ENCODE results near the gene ERICH6.

The ERICH6 gene

DNA sequence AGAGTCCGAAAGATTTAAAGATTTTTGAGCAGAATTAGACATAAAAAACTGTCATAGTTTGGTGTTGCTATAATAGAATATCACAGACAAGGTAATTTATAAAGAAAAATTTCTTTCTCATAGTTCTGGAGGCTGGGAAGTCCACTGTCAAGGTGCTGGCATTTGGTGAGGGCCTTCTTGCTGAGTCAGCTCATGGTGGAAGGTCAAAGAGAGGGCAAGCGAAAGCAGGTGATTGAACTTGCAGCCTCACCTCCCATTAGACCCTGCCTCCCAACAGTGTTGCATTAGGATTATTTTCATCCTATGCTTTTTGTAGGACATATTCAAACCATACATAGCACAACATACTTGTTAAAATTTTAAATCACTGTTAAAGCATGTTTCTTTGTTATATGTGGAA, 90.7 kb downstream of the ERICH6 start:
- no peak for DNase-seq (ENCODE audit: low read depth)

DNA sequence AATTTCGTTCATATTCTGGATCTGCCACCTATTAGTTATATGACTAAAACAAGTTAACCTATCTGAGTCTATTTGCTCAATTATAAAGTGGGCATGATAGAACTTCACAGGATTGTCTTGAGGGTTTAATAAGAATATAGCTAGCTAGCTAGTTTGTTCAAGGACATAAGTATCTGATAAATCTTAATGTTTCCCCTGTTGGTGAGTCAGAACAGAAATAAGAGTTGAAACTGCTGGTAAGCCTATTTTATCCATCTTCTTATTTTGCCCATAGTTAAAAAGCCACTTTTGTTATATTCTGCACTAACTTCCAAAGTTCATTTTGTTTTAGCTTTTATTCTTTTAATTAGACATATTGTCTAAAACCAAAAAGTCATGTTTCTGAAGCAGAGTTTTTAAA, 91.2 kb downstream of the ERICH6 start:
- DNase-seq (ENCODE audit: low read depth): no peak

DNA sequence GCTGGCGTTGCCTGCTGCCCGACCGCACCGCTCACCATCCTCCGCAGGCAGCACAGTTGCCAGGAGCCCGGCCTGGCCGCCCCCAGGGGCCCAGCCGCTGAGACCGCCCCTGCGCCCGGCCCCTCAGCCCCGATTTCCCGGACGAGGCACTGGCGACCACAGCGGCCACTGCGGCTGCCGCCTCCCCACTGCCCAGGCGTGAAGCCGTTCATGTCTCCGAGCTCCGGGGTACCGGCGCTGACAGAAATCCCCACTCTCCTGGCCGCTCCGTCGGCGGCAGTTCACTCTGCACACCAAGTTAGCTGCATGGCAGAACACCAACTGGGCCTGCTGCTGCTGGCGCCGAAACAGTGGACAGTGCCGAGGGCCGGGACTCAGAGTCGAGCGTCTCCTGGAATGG, 92.1 kb downstream of the ERICH6 start:
- DNase-seq (ENCODE audit: low read depth): no peak

DNA sequence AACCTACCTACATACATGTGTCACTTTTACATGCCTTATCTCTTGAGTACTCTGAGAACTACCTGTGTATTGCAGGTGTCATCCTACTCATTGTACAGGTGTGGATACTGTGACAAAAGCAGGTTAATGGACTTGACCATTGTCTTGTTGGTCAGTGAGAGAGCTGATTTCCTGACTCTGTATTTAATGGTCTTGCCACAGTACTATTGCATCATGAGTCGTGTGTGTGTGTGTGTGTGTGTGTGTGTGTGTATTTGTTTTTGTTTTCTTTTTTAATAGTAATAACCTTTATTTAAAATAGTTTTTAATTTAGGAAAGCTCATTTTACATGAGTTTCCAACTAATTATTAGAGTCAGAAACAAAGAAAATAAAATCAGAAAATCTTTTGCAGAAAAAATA, 92.9 kb downstream of the ERICH6 start:
- no peak for DNase-seq (ENCODE audit: low read depth)

DNA sequence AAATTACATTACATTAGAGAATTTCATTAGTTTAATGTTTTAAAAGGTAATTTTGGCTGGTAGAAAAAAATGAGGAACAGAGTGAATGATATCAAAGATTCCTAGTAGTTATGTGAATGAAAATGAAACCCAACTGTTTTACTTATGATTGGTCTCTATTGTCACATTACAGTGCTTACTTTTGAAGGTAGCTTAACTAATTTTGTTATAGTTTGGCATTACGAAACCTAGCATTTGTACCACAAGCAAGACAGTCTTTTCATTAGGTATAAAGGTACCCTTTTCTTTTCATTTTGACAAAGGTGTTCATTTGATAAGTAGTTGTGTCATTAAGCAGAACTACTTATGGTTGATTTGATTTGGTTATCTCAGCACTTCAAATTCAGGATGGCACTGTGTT, 93.7 kb downstream of the ERICH6 start:
- no peak for DNase-seq (ENCODE audit: low read depth)
